HL-60/S4 treated with retinoic acid at 250 ng/mL for 4 days and 3 days (cell line): Measurements from ENCODE around the gene FAM209A.
"Not testable (repeated sequence)": the region's sequence is repeated elsewhere in the genome, so short reads cannot be mapped to it uniquely, and the experiment has no call there.

Experiments
- in situ Hi-C: fragments of 300-500 bp; cut with MboI; formaldehyde crosslinking; loops from 2 replicates; pipeline ENCODE4 v1.7.0; 2022; ENCODE audit warnings: low sequenced_read_pairs

FAM209A gene

GRCh38 chr20:56524444-56524843, at the start of gene FAM209A:
FAM209A (plus strand) TSS chr20:56524744; CDS start chr20:56524809, 65 bp downstream.
- in situ Hi-C loops: not testable (repeated sequence)

DNA sequence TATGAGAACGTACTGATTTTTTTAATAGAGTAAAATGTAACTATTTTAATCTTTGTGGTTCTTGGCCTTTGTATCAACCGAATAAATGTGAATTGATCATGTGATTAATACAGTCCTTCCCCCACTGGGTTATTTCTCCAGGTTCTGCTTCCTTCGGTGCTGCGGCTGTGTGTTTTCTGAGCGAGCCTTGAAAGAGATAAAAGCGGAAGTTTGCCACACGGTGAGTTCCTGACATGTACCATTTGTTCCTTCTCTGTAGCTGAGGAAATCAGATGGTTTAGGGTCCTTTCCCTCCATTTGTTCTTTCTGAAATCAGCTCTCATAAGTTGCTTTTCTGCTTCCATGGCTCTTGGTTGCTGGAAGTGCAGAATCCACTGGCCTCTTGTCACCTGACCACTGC, 40.6 kb upstream of the FAM209A start:
- in situ Hi-C loops: no loop called here

DNA sequence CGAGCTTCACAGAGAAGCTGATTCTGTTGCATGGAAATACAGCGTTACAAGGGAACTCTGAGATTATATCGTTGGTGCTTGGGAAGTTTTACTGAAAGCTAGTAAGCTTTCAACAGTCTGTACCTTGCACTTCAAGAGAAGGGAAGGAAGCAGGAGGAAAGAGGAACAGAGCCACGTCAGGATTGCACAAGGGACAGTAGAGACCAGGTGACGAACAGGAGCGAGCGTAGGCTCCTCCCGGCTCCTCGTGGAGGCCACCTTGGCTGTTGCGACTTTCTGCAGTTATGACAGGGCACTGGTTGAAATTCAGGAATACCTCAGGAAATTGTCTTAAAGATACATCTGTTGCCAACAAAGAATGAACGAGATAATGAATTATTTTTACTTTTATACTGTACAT, 37.3 kb upstream of the FAM209A start:
- in situ Hi-C loops: no loop called here

GRCh38 chr20:56488566-56488965, 36.0 kb upstream of the FAM209A start:
- in situ Hi-C loops: no loop called here

GRCh38 chr20:56501116-56501515, 23.4 kb upstream of the FAM209A start:
- in situ Hi-C loops: no loop called here

GRCh38 chr20:56503916-56504315, 20.6 kb upstream of the FAM209A start:
- in situ Hi-C loops: no loop called here

GRCh38 chr20:56504373-56505005, 20.1 kb upstream of the FAM209A start:
- in situ Hi-C loops: no loop called here

GRCh38 chr20:56506103-56506502, 18.4 kb upstream of the FAM209A start:
- in situ Hi-C loops: no loop called here

GRCh38 chr20:56511926-56512325, 12.6 kb upstream of the FAM209A start:
- in situ Hi-C loops: no loop called here

- in situ Hi-C loops: no loop called here
Measured at GRCh38 chr20:56513161-56514150, 11.1 kb upstream of the FAM209A start.

DNA sequence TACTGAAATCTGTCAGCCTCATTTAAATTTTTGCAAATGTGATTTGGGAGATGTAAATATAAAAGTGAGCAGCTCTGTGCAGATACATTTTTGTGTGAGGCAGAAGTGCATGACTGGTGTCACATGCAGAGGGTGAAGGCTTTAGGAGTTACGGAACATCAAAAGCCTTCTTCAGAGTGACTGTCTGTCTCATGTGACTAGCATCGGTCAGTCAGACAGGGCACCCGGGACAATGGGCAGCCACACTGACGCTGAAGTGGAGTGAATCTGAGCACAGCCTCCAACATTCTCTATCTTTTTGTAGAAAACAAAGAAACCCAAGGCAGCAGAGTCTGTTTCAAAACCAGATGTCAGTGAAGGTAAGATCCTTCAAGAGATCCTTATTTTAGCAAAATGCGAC, 7.9 kb upstream of the FAM209A start:
- in situ Hi-C loops: no loop called here

GRCh38 chr20:56517211-56517610, 7.3 kb upstream of the FAM209A start:
- in situ Hi-C loops: no loop called here

DNA sequence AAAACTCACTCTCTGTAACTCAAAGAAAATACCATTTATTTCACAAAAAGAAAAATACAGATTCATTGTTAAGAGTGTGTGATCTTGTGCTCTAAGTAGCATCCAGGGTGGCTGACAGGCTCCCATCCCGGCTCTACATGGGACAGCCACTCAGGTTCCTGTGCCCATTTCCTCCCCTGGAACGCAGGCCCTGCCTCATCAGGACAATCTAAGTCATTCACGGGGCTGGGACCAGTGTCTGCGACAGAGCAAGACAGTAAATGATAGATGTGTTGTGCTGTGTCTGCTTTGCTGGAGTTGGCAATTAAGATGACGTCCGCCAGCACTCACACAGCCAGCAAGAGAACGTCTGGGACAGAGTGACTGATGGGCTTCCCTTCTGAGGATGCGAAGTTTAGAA, 6.9 kb upstream of the FAM209A start:
- in situ Hi-C loops: no loop called here

DNA sequence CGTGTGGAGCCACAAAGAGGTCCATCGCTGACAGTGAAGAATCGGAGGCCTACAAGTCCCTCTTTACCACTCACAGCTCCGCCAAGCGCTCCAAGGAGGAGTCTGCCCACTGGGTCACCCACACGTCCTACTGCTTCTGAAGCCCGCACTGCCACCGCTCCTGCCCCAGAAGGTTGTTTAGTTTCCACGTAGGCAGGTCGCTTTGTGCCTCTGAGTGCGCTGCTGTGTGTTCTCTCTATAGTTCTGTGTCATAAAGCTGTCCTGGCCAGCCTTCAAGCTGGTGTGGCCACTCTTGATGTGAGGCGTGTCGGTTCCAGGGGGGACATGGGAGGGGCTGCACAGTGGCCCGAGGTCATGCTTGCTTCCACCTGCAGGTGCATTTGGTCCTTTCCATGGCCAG, 6.4 kb upstream of the FAM209A start:
- in situ Hi-C loops: no loop called here

GRCh38 chr20:56518721-56519398, 5.7 kb upstream of the FAM209A start:
- in situ Hi-C loops: no loop called here

DNA sequence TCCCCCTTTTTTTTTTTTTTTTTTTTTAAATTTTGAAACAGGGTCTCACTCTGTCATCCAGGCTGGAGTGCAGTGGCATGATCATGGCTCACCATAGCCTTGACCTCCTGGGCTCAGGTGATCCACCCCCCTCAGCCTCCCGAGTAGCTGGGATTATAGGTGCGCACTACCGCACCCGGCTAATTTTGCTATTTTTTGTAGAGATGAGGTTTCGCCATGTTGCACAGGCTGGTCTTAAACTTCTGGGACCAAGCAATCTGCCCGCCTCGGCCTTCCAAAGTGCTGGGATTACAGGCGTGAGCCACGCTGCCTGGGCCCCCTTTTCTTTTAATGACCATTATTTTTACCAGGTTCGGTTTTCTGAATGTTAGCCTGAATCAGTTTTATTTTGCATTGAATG, 5.0 kb upstream of the FAM209A start:
- in situ Hi-C loops: no loop called here

DNA sequence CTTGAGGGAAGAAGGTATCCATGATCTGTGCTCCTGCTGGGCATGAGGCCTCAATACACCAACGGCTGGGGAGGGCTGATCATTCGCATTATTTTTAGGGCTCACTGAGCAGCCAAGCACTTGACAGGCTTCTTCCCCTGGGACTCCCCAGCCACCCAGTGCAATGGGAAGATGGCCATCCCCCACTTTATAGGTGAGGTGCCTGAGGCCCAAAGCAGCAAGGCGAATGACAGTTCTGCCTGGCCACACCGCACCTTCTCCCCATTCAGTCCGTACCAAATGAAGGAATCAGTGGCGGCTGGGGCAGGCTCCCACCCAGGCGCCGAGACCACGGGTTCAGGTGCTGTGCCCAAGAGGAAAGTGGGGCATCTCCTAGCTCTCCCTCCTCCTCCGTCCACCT, 4.4 kb upstream of the FAM209A start:
- in situ Hi-C loops: no loop called here

GRCh38 chr20:56520746-56521354, 3.7 kb upstream of the FAM209A start:
- in situ Hi-C loops: not testable (repeated sequence)

- in situ Hi-C loops: no loop called here
Measured at GRCh38 chr20:56522311-56522710, 2.2 kb upstream of the FAM209A start.

GRCh38 chr20:56527521-56527920, 3.0 kb downstream of the FAM209A start:
- in situ Hi-C loops: no loop called here

- in situ Hi-C loops: not testable (repeated sequence)
Measured at GRCh38 chr20:56532946-56533345, 8.4 kb downstream of the FAM209A start, which contains the start of gene FAM209B. FAM209B (plus strand) TSS chr20:56533246; CDS start chr20:56533342, 96 bp downstream.
